Measurements from ENCODE around the gene B4GALT3. TPM values are rescaled to one million over a fixed set of nuclear protein-coding genes. Genes with fewer than 3 reads are reported as not detected.

B4GALT3 gene
- total RNA-seq, 1 donor from 2014 or later: 20.3 TPM

GRCh38 chr1:161171696-161172095 lies 5.6 kb downstream of the B4GALT3 start:
- DNase-seq (no peak), ATAC-seq (ENCODE audit: poor library complexity) (no peak)

DNA sequence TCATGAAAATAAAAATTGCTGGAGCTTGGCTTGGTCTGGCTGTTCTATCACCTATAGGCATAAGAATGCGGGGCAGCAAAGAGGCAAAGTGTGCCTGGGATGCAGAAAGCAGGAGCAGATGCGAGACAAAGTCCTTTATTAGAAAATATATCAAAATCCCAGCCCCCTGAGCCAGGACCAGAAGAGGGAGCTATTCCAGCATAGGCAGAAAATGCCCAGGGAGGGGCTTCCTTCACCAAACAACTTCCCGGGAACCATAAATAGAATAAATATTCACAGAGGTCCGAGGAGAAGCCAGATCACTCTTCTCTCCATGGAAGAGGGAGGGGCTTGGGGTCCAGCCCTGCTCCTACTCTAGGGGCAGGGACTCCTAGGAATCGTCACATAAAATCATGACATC lies 6.1 kb downstream of the B4GALT3 start:
- ATAC-seq (ENCODE audit: poor library complexity) (no peak), DNase-seq (no peak)
- intact Hi-C loops (cut with DNase I): no loop called here

More at GRCh38 chr1:161171696-161172095, 5.6 kb downstream of the B4GALT3 start:
- intact Hi-C loops (cut with DNase I): no loop called here

DNA sequence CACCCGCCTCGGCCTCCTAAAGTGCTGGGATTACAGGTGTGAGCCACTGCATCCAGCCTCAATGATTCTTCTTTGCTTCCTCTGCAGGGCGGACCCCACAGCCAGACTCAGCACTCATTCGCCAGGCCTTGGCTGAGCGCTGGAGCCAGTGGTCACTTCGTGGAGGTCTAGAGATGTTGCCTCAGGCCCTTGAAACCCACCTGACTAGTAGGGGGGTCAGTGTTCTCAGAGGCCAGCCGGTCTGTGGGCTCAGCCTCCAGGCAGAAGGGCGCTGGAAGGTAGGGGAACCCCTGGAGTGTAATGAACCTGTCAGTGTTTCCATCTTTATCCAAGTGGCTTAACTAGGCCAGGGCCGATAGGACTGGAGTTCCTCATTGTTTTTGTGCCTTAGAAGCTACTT lies 8.4 kb downstream of the B4GALT3 start:
- DNase-seq: no peak
- ATAC-seq (ENCODE audit: poor library complexity): no peak

GRCh38 chr1:161166669-161167548 lies 10.4 kb downstream of the B4GALT3 start:
- peak; percentile 0 for ATAC-seq (ENCODE audit: poor library complexity)
- no peak for DNase-seq
- intact Hi-C loops (cut with DNase I): no loop called here

More for the DNA sequence above, 8.4 kb downstream of the B4GALT3 start:
- intact Hi-C loops (cut with DNase I): no loop called here

DNA sequence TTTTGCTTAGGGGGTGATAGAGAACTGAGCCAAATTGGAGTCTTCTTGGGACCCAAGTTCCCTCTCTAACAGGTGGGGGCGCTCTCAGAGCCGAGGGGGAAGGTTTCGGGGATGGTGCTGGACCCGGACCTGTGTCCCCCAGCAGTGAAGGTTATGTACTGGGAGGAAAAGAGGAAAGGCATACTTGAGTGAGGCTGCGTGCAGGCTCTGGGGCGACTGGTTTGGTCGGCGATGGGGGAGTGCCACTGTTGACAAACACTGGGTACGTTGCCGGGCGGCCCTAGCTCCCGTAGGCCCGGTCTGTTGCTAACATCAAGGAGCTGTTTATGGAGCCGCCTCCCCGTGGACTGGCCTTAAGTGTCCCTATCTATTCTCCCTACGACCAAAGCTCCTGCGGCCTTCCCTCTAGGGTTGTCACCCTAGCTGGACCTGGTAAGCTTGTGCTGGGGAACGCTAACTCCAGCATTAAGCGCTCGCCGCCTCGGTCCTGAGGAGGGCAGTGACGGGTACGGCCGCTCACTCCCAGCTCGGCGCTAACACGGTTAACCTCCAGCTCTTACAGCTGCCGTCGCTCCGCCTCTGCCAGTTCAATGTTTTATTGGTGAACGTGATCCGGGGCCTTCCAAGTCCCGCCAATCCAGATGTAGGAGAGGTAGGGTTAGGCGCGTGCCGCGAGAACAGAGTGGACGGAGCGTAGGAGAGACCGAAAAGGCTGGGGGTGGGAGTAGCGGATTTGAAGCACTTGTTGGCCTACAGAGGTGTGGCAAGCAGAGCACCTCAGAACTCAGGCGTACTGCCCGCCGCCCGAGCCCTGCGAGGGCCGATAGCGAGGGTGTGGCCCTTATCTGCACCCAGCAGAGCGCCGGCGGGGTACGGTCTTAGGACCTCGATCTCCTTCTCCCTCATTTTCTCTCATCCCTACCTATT lies 11.3 kb downstream of the B4GALT3 start, which contains the start of gene PPOX:
Gene PPOX, plus strand, starts transcription at position 685 of the 927 bp plus-strand sequence. CDS start 422 bp downstream, outside the sequence.
- peak; percentile 96 for ATAC-seq (ENCODE audit: poor library complexity)
- DNase-seq: peak; percentile 97
- intact Hi-C loops (cut with DNase I): no loop called here

- no peak for DNase-seq
- intact Hi-C loops (cut with DNase I): no loop called here
- ATAC-seq (ENCODE audit: poor library complexity): no peak
These were observed 12.3 kb downstream of the B4GALT3 start for GRCh38 chr1:161164901-161165610.

GRCh38 chr1:161163793-161164192 lies 13.5 kb downstream of the B4GALT3 start:
- intact Hi-C loops (cut with DNase I): no loop called here
- ATAC-seq (ENCODE audit: poor library complexity) (no peak), DNase-seq (no peak)

DNA sequence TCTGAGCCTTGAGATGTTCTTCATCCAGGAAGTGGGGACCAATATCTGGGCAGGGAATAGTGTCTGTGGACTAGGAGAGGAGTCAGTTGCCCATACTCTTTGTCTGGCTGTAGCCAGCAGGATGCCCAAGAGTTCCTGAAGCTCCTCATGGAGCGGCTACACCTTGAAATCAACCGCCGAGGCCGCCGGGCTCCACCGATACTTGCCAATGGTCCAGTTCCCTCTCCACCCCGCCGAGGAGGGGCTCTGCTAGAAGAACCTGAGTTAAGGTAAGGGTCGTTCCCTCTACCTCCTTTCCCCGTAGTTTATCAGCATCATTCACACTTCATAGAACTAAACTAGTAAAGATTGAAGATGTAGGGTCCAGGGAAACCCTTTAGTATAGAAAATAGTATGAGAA lies 14.5 kb downstream of the B4GALT3 start:
- intact Hi-C loops (cut with DNase I): no loop called here
- ATAC-seq (ENCODE audit: poor library complexity) (no peak), DNase-seq (no peak)

DNA sequence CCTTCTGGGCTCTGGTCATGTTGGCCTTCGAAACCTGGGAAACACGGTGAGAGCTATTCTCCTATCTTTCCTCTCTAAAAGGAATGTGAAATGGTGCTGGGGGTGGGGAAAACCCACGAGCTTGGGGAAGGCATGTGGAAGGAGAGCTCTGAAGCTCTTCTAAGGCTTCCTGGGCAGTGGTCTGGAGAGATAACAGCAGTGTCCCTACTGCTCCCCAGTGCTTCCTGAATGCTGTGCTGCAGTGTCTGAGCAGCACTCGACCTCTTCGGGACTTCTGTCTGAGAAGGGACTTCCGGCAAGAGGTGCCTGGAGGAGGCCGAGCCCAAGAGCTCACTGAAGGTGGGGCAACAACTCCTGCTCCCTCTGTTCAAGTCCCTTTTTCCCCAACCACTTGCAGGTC lies 15.3 kb downstream of the B4GALT3 start:
- no peak for ATAC-seq (ENCODE audit: poor library complexity)
- intact Hi-C loops (cut with DNase I): no loop called here
- DNase-seq: no peak

DNA sequence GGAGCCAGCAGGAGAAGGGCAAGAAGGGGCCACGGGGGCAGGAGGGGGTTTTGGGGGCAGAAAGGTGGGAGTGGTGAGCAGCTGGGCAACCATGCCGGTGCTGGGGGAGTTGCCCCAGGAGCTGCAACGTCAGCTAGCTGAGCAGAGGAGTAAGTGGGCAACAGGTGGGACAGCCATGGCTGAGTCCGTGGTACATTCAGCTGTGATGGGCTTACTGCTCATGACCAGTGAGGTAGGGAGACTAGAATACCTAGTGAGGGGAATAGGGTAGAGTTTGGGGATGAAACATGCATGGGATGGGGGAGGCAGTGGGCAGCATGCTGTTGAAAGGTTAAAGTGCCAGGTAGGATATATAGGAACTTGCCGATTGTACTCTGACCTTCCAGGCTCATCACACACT lies 15.7 kb downstream of the B4GALT3 start:
- DNase-seq: no peak
- no peak for ATAC-seq (ENCODE audit: poor library complexity)
- intact Hi-C loops (cut with DNase I): no loop called here

- ATAC-seq (ENCODE audit: poor library complexity) (no peak), DNase-seq (no peak)
- intact Hi-C loops (cut with DNase I): no loop called here
These were observed 16.6 kb downstream of the B4GALT3 start for GRCh38 chr1:161160671-161161145.

- DNase-seq (no peak), ATAC-seq (ENCODE audit: poor library complexity) (no peak)
- intact Hi-C loops (cut with DNase I): no loop called here
These were observed 17.4 kb downstream of the B4GALT3 start for GRCh38 chr1:161159913-161160243.

- DNase-seq (peak; percentile 96), ATAC-seq (ENCODE audit: poor library complexity) (peak; percentile 98)
- intact Hi-C loops (cut with DNase I): no loop called here
These were observed 18.0 kb downstream of the B4GALT3 start, which contains the start of gene USP21 for GRCh38 chr1:161159087-161159912. Gene USP21, plus strand, starts transcription at chr1:161159500. Its CDS starts 1,141 bp downstream, at chr1:161160641.

GRCh38 chr1:161158316-161159010 lies 18.8 kb downstream of the B4GALT3 start:
- intact Hi-C loops (cut with DNase I): no loop called here
- DNase-seq (no peak), ATAC-seq (ENCODE audit: poor library complexity) (no peak)

DNA sequence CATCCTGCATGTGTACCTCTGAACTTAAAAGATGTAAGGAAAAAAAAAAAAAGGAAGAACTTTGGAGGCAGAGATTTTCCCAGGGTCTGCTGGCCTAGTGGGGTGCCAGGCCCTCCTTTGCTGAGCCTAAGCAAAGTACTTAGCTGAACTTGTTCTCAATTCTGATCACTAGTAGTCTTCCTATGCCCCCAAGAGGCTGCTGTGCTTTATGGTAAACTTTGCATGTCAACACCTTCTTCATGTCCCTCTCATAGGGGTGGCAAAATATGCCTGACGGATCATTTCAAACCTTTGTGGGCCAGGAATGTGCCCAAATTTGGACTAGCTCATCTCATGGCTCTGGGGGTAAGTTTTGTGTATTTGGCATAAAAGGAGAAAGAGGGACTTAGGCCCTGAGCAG lies 19.4 kb downstream of the B4GALT3 start:
- ATAC-seq (ENCODE audit: poor library complexity) (no peak), DNase-seq (no peak)
- intact Hi-C loops (cut with DNase I): no loop called here

DNA sequence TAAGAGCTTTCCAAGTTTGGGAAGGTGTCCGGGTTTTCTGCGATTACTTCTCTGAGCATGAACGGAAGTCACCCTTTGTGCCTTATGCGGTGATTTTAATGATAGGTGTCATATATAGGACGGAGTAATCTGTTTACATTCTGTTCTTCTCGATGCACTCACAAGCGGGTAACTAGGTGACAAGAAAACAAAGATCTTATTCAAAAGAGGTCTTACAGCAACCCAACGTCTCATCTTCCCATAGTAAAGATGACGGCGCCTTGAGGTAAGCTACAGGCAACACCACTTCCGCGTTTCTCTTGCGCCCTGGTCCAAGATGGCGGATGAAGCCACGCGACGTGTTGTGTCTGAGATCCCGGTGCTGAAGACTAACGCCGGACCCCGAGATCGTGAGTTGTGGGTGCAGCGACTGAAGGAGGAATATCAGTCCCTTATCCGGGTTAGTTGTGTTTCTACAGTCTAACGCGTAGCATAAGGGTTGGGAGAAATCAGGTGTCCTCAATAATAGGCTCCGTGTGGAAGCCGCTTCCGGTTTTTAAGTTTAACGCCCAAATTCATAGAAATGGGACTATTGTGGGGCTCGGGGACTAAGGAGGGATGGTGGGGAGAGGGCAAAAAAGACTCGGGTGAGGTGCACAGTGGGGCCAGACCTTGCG lies 23.5 kb downstream of the B4GALT3 start, which contains the start of gene UFC1:
Gene UFC1, plus strand, starts transcription at position 297 of the 656 bp plus-strand sequence. Its CDS starts 20 bp downstream, at position 317.
- ATAC-seq (ENCODE audit: poor library complexity): peak; percentile 95
- DNase-seq: peak; percentile 88
- intact Hi-C loops (cut with DNase I): no loop called here

DNA sequence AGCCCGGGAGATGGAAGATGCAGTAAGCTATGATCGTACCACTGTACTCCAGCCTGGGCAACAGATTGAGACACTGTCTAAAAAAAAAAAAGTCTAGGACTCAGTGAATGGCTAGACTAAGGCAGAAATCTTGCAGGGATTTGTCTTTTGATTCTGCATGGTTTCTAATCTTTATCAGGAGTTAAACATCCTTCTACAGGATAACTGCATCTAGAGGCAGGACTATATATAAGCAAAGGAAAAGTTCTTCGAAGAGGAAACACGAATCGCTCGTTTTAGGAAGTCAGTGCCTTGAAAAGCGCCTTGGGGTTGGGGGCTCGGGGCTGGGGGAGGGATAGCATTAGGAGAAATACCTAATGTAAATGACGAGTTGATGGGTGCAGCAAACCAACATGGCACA lies 24.1 kb downstream of the B4GALT3 start:
- no peak for ATAC-seq (ENCODE audit: poor library complexity)
- no peak for DNase-seq
- intact Hi-C loops (cut with DNase I): no loop called here
